ENCODE results near the gene CDK19. TPM values are rescaled to one million over a fixed set of nuclear protein-coding genes. Genes with fewer than 3 reads are reported as not detected.
"Not testable (repeated sequence)": the region's sequence is repeated elsewhere in the genome, so short reads cannot be mapped to it uniquely, and the experiment has no call there.

CDK19 gene
- polyA plus RNA-seq, 1 donor from 2014 or later = 4.0 TPM

DNA sequence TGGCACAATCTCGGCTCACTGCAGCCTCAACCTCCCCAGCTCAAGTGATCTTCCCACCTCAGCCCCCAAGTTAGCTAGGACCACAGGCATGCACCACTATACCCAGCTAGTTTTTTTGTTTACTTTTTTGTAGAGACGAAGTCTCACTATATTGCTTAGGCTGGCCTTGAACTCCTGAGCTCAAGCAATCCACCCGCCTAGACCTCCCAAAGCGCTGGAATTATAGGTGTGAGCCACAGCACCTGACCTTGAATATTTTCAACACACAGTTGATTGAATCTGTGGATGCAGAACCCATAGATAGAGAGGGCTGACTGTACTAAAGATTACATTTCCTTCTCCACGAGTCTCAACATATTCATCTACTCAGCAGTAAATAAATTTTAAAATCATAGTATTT, 15.6 kb downstream of the CDK19 start:
- H3K27ac Mint-ChIP-seq = no peak overlapping the region
- H3K27me3 Mint-ChIP-seq = no peaks in the 10 kb centered on the region
- H3K4me1 Mint-ChIP-seq = peaks cover 26 to 31% (median 28%) of the 10 kb centered on the region in 3 donors
- H3K9me3 Mint-ChIP-seq = peaks cover 0 to 6% (median 0%) of the 10 kb centered on the region in 3 donors
- H3K4me3 Mint-ChIP-seq = peak overlapping the region in 1 of 4 donors; percentile 56
- peaks cover 3% of the 10 kb centered on the region for H3K36me3 Mint-ChIP-seq

- Mint-ChIP-seq H3K27ac (no peak overlapping the region), H3K27me3 (no peaks in the 10 kb centered on the region)
Observed at GRCh38 chr6:110799189-110799588, 16.1 kb downstream of the CDK19 start.

DNA sequence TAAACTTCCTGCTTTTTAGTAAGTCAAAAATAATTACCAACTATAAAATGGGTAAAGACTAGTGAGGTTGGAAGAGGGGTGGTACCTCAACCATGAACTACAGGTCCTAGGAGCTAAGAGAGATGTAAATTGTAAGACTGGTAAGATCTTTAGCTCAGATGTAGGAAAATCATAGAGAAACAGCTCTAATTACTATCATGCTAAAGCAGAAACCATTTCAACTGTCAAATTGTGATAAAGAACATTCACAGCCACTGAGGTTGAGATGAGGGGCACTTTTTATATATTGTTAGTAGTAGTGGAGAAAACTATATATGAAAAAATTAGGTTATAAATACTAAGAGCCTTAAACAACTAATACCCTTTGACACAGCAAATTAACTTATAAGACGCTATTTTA, 20.0 kb downstream of the CDK19 start:
- no peaks in the 10 kb centered on the region for H3K9me3 Mint-ChIP-seq
- no peaks in the 10 kb centered on the region for H3K27me3 Mint-ChIP-seq
- H3K27ac Mint-ChIP-seq = no peak overlapping the region
- no peak overlapping the region for H3K4me3 Mint-ChIP-seq
- H3K4me1 Mint-ChIP-seq = peaks cover 17 to 24% (median 22%) of the 10 kb centered on the region in 3 donors
- peaks cover 5% of the 10 kb centered on the region for H3K36me3 Mint-ChIP-seq

More at GRCh38 chr6:110799189-110799588, 16.1 kb downstream of the CDK19 start:
- peak overlapping the region in 1 of 4 donors; percentile 78 for H3K4me3 Mint-ChIP-seq
- H3K4me1 Mint-ChIP-seq = peaks cover 26 to 31% (median 28%) of the 10 kb centered on the region in 3 donors
- H3K9me3 Mint-ChIP-seq = peaks cover 0 to 6% (median 0%) of the 10 kb centered on the region in 3 donors
- peaks cover 3% of the 10 kb centered on the region for H3K36me3 Mint-ChIP-seq

DNA sequence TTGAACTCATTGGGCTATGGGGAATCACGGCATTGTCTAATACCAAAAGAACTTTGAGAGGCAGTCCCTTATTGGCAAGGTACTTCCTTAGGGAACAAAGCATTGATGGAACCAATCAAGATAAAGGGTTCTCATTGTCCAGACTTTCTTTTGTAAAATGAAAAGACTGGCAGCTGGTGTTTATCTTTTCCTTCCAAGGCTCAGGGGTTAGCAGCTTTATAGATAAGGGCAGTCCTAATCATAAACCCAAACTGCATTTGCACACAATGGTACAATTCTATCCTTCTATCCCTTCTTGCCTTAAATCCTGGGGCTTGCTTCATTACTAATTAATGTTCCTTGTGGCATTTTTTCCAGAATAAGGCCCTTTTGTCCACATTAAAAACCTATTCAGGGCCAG, 28.6 kb downstream of the CDK19 start:
- Mint-ChIP-seq H3K4me3 (no peak overlapping the region), H3K36me3 (peaks cover 10% of the 10 kb centered on the region), H3K4me1 (peaks cover 20 to 33% (median 27%) of the 10 kb centered on the region in 3 donors), H3K9me3 (peaks cover 0 to 3% (median 2%) of the 10 kb centered on the region in 3 donors), H3K27me3 (no peaks in the 10 kb centered on the region), H3K27ac (no peak overlapping the region)

DNA sequence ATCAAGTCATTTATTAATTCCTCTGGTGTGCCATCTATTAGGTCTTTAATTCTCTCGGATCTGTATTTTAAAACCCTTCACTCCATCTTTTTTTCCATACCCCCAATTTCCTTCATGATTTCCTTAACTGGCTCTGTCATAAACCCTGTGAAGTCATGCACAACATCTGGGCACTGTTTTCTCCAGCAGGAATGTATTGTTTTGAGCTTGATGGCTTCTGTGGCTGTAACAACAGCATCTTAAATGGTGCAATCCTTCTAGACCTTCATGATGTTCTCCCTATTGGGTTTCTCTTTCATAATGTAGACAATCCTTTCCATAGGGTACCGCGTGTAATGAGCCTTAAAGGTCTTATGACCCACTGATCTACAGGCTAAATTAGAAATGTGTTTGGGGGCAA, 29.0 kb downstream of the CDK19 start:
- Mint-ChIP-seq H3K9me3 (peaks cover 0 to 3% (median 2%) of the 10 kb centered on the region in 3 donors), H3K27ac (no peak overlapping the region)

GRCh38 chr6:110784610-110784979, 30.7 kb downstream of the CDK19 start:
- Mint-ChIP-seq H3K9me3 (peaks cover 0 to 3% (median 2%) of the 10 kb centered on the region in 3 donors), H3K36me3 (peaks cover 10% of the 10 kb centered on the region), H3K27ac (no peak overlapping the region), H3K4me3 (no peak overlapping the region), H3K4me1 (peaks cover 21 to 34% (median 33%) of the 10 kb centered on the region in 3 donors), H3K27me3 (no peaks in the 10 kb centered on the region)

More for the DNA sequence above, 29.0 kb downstream of the CDK19 start:
- Mint-ChIP-seq H3K4me3 (no peak overlapping the region), H3K4me1 (peaks cover 21 to 33% (median 31%) of the 10 kb centered on the region in 3 donors), H3K36me3 (peaks cover 10% of the 10 kb centered on the region), H3K27me3 (no peaks in the 10 kb centered on the region)

GRCh38 chr6:110781522-110782214, 33.6 kb downstream of the CDK19 start:
- H3K36me3 Mint-ChIP-seq = peaks cover 6% of the 10 kb centered on the region
- no peaks in the 10 kb centered on the region for H3K9me3 Mint-ChIP-seq
- H3K4me3 Mint-ChIP-seq = peak overlapping the region in 2 of 4 donors; percentile 14 to 34
- peaks cover 20 to 37% (median 33%) of the 10 kb centered on the region in 3 donors for H3K4me1 Mint-ChIP-seq
- H3K27me3 Mint-ChIP-seq = no peaks in the 10 kb centered on the region
- H3K27ac Mint-ChIP-seq = peak overlapping the region in 1 of 3 donors; percentile 67

DNA sequence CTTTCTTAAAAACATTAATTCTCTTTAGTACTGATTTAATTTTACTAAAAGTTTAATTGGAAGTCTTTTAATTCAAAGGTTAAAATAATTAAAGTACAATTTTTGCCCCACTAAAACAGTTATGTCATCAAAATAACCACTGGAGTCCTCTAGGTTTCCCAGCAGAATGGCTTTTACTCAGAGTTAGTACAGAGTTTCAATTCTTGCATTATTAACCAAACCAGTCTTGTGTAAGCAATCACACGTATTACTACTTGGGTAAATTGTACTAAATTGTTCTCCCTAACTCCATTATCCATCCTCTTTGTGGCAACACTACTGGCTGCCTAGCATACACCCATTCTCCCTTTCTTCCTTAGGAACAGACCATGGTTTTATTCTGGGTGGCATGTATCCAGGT, 36.9 kb downstream of the CDK19 start:
- H3K4me1 Mint-ChIP-seq = peaks cover 12 to 20% (median 18%) of the 10 kb centered on the region in 3 donors
- no peaks in the 10 kb centered on the region for H3K27me3 Mint-ChIP-seq

GRCh38 chr6:110777636-110778035, 37.6 kb downstream of the CDK19 start:
- H3K27me3 Mint-ChIP-seq = no peaks in the 10 kb centered on the region
- H3K4me3 Mint-ChIP-seq = no peak overlapping the region
- H3K4me1 Mint-ChIP-seq = peaks cover 9 to 15% (median 13%) of the 10 kb centered on the region in 3 donors
- no peaks in the 10 kb centered on the region for H3K9me3 Mint-ChIP-seq
- H3K36me3 Mint-ChIP-seq = peaks cover 3% of the 10 kb centered on the region
- H3K27ac Mint-ChIP-seq = peak overlapping the region in 1 of 3 donors; percentile 8

More for the DNA sequence above, 36.9 kb downstream of the CDK19 start:
- Mint-ChIP-seq H3K4me3 (no peak overlapping the region), H3K9me3 (no peaks in the 10 kb centered on the region), H3K36me3 (peaks cover 3% of the 10 kb centered on the region), H3K27ac (no peak overlapping the region)

- H3K27me3 Mint-ChIP-seq = no peaks in the 10 kb centered on the region
- H3K27ac Mint-ChIP-seq = no peak overlapping the region
- H3K36me3 Mint-ChIP-seq = peaks cover 5% of the 10 kb centered on the region
- H3K9me3 Mint-ChIP-seq = no peaks in the 10 kb centered on the region
- peaks cover 4 to 7% (median 6%) of the 10 kb centered on the region in 3 donors for H3K4me1 Mint-ChIP-seq
- no peak overlapping the region for H3K4me3 Mint-ChIP-seq
Observed at GRCh38 chr6:110776413-110776812, 38.9 kb downstream of the CDK19 start.

- no peaks in the 10 kb centered on the region for H3K27me3 Mint-ChIP-seq
- H3K4me1 Mint-ChIP-seq = peaks cover 6 to 13% (median 8%) of the 10 kb centered on the region in 3 donors
- peaks cover 0 to 4% (median 2%) of the 10 kb centered on the region in 3 donors for H3K9me3 Mint-ChIP-seq
- peak overlapping the region in 2 of 3 donors; percentile 28 to 35 for H3K27ac Mint-ChIP-seq
- H3K4me3 Mint-ChIP-seq = no peak overlapping the region
- H3K36me3 Mint-ChIP-seq = peaks cover 15% of the 10 kb centered on the region
Observed at GRCh38 chr6:110769923-110770322, 45.3 kb downstream of the CDK19 start.

GRCh38 chr6:110768057-110768456, 47.2 kb downstream of the CDK19 start:
- Mint-ChIP-seq H3K36me3 (peaks cover 19% of the 10 kb centered on the region), H3K4me1 (peaks cover 6 to 13% (median 8%) of the 10 kb centered on the region in 3 donors), H3K4me3 (no peak overlapping the region), H3K27ac (peak overlapping the region in 1 of 3 donors; percentile 28), H3K9me3 (peaks cover 0 to 4% (median 2%) of the 10 kb centered on the region in 3 donors), H3K27me3 (no peaks in the 10 kb centered on the region)

GRCh38 chr6:110761371-110761770, 53.9 kb downstream of the CDK19 start:
- H3K9me3 Mint-ChIP-seq = no peaks in the 10 kb centered on the region
- peaks cover 2 to 9% (median 5%) of the 10 kb centered on the region in 3 donors for H3K4me1 Mint-ChIP-seq
- H3K36me3 Mint-ChIP-seq = peaks cover 14% of the 10 kb centered on the region
- H3K27ac Mint-ChIP-seq = no peak overlapping the region
- no peak overlapping the region for H3K4me3 Mint-ChIP-seq
- no peaks in the 10 kb centered on the region for H3K27me3 Mint-ChIP-seq

DNA sequence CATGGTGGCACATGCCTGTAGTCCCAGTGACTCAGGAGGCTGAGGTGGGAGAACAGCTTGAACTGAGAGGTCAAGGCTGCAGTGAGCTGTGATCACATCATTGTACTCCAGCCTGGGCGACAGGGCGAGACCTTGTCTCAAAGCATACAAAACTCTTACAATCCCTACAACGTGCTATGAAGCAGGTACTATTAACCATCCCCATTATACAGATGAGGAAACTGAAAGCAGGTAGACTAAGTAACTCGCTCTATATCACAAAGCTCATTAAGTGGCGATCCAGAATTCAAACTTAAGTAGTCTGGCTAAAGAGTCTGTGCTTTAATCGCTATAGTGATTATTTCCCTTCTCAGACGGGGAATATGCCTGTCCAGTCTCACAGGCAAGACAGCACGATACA, 54.7 kb downstream of the CDK19 start:
- H3K27ac Mint-ChIP-seq = no peak overlapping the region
- H3K4me3 Mint-ChIP-seq = no peak overlapping the region

DNA sequence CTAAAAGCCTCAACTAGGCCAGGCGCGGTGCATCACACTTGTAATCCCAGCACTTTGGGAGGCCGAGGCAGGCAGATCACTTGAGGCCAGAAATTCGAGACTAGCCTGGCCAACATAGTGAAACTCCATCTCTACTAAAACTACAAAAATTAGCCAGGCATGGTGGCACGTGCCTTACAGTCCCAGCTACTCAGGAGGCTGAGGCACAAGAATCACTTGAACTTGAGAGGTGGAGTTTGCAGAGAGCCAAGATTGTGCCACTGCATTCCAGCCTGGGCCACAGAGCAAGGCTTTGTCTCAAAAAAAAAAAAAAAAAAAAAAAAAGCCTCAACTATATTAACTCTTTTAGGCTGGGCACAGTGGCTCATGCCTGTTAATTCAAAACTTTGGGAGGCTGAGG, 55.2 kb downstream of the CDK19 start:
- peaks cover 14% of the 10 kb centered on the region for H3K36me3 Mint-ChIP-seq
- not testable (repeated sequence) for H3K27ac Mint-ChIP-seq, H3K9me3 Mint-ChIP-seq, H3K4me3 Mint-ChIP-seq, H3K27me3 Mint-ChIP-seq, H3K4me1 Mint-ChIP-seq

More for the DNA sequence above, 54.7 kb downstream of the CDK19 start:
- Mint-ChIP-seq H3K27me3 (no peaks in the 10 kb centered on the region), H3K9me3 (no peaks in the 10 kb centered on the region), H3K4me1 (peaks cover 2 to 10% (median 5%) of the 10 kb centered on the region in 3 donors), H3K36me3 (peaks cover 14% of the 10 kb centered on the region)

- Mint-ChIP-seq H3K9me3 (no peaks in the 10 kb centered on the region), H3K36me3 (peaks cover 9% of the 10 kb centered on the region), H3K27me3 (no peaks in the 10 kb centered on the region), H3K27ac (no peak overlapping the region), H3K4me1 (peaks cover 2 to 10% (median 5%) of the 10 kb centered on the region in 3 donors), H3K4me3 (no peak overlapping the region)
Observed at GRCh38 chr6:110757926-110758325, 57.3 kb downstream of the CDK19 start.
